Germinal center (tissue), 1 donor: ENCODE results near the gene MINK1.
A peak's percentile ranks its signal among the peaks of the same experiment; 100 is the strongest.

Experiments used
- DNase-seq: peaks from one replicate; pipeline ENCODE4 v3.0.0; 2012; ENCODE audit warnings: mixed read lengths, low spot score

Gene MINK1

GRCh38 chr17:4933646-4934045, 100.5 kb downstream of the MINK1 start:
- no peak for DNase-seq

GRCh38 chr17:4934173-4934979, 101.2 kb downstream of the MINK1 start:
- DNase-seq = no peak

- no peak for DNase-seq
These were observed 102.5 kb downstream of the MINK1 start for GRCh38 chr17:4935650-4936049.

GRCh38 chr17:4936436-4936835, 103.3 kb downstream of the MINK1 start:
- peak; percentile 0 for DNase-seq

- peak; percentile 0 for DNase-seq
These were observed 104.4 kb downstream of the MINK1 start for GRCh38 chr17:4937553-4937952.

GRCh38 chr17:4938069-4938491, 104.9 kb downstream of the MINK1 start:
- peak; percentile 4 for DNase-seq

- DNase-seq = peak; percentile 1
These were observed 105.8 kb downstream of the MINK1 start for GRCh38 chr17:4938688-4939545.

GRCh38 chr17:4939546-4939795, 106.3 kb downstream of the MINK1 start:
- no peak for DNase-seq

- peak; percentile 98 for DNase-seq
These were observed 106.8 kb downstream of the MINK1 start, which contains the start of the genes RNF167 and SLC25A11 for GRCh38 chr17:4939796-4940554. RNF167 (plus strand) TSS chr17:4940268; CDS start chr17:4940910, 642 bp downstream. SLC25A11 (minus strand) TSS chr17:4940046; CDS start chr17:4939910, 136 bp downstream.

- peak; percentile 22 for DNase-seq
These were observed 107.6 kb downstream of the MINK1 start for GRCh38 chr17:4940555-4941318.

GRCh38 chr17:4941319-4941610, 108.1 kb downstream of the MINK1 start:
- peak; percentile 2 for DNase-seq

- no peak for DNase-seq
These were observed 109.8 kb downstream of the MINK1 start for GRCh38 chr17:4942760-4943508.

GRCh38 chr17:4944163-4944553, 111.0 kb downstream of the MINK1 start:
- DNase-seq = peak; percentile 46

- no peak for DNase-seq
These were observed 111.5 kb downstream of the MINK1 start for GRCh38 chr17:4944554-4945175.

- no peak for DNase-seq
These were observed 112.2 kb downstream of the MINK1 start for GRCh38 chr17:4945176-4945943.

GRCh38 chr17:4945944-4946280, 112.8 kb downstream of the MINK1 start:
- no peak for DNase-seq

GRCh38 chr17:4946312-4946976, 113.3 kb downstream of the MINK1 start:
- DNase-seq = no peak

- no peak for DNase-seq
These were observed 113.9 kb downstream of the MINK1 start for GRCh38 chr17:4947010-4947410.
